ENCODE measurements around the gene TMEM35B.
A peak's percentile ranks its signal among the peaks of the same experiment; 100 is the strongest.
"Not testable (repeated sequence)": the region's sequence is repeated elsewhere in the genome, so short reads cannot be mapped to it uniquely, and the experiment has no call there.

Gene TMEM35B

GRCh38 chr1:34984793-34985608 is at the start of gene TMEM35B:
TSS of gene TMEM35B (minus strand) at chr1:34985347. CDS start at chr1:34985305, 42 bp downstream.
- peak; percentile 84 for DNase-seq (ENCODE audit: low spot score)

- no peak for DNase-seq (ENCODE audit: low spot score)
Measured at GRCh38 chr1:35033346-35033745, 48.2 kb upstream of the TMEM35B start.

- no peak for DNase-seq (ENCODE audit: low spot score)
Measured at GRCh38 chr1:35032384-35032739, 47.2 kb upstream of the TMEM35B start.

- no peak for DNase-seq (ENCODE audit: low spot score)
Measured at GRCh38 chr1:35030756-35031446, 45.8 kb upstream of the TMEM35B start.

- DNase-seq (ENCODE audit: low spot score), result no peak
Measured at GRCh38 chr1:35030338-35030737, 45.2 kb upstream of the TMEM35B start.

- DNase-seq (ENCODE audit: low spot score), result no peak
Measured at GRCh38 chr1:35029761-35030160, 44.6 kb upstream of the TMEM35B start.

GRCh38 chr1:35016406-35016805 is 31.3 kb upstream of the TMEM35B start:
- no peak for DNase-seq (ENCODE audit: low spot score)

GRCh38 chr1:35014486-35014885 is 29.3 kb upstream of the TMEM35B start:
- no peak for DNase-seq (ENCODE audit: low spot score)

- DNase-seq (ENCODE audit: low spot score), result no peak
Measured at GRCh38 chr1:35005711-35006110, 20.6 kb upstream of the TMEM35B start.

GRCh38 chr1:35001743-35002142 is 16.6 kb upstream of the TMEM35B start:
- DNase-seq (ENCODE audit: low spot score), result no peak

- no peak for DNase-seq (ENCODE audit: low spot score)
Measured at GRCh38 chr1:34994878-34995277, 9.7 kb upstream of the TMEM35B start.

GRCh38 chr1:34988581-34988980 is 3.4 kb upstream of the TMEM35B start:
- no peak for DNase-seq (ENCODE audit: low spot score)

GRCh38 chr1:34988147-34988546 is 3.0 kb upstream of the TMEM35B start:
- no peak for DNase-seq (ENCODE audit: low spot score)

GRCh38 chr1:34987018-34987417 is 1.9 kb upstream of the TMEM35B start:
- no peak for DNase-seq (ENCODE audit: low spot score)

GRCh38 chr1:34985609-34985904 is 410 bp upstream of the TMEM35B start:
- DNase-seq (ENCODE audit: low spot score), result not testable (repeated sequence)

GRCh38 chr1:34984435-34984792 is 733 bp downstream of the TMEM35B start:
- DNase-seq (ENCODE audit: low spot score), result no peak

- DNase-seq (ENCODE audit: low spot score), result no peak
Measured at GRCh38 chr1:34983700-34984355, 1.3 kb downstream of the TMEM35B start.

GRCh38 chr1:34982820-34983376 is 2.2 kb downstream of the TMEM35B start:
- no peak for DNase-seq (ENCODE audit: low spot score)

GRCh38 chr1:34980715-34981114 is 4.4 kb downstream of the TMEM35B start:
- no peak for DNase-seq (ENCODE audit: low spot score)

GRCh38 chr1:34978921-34979320 is 6.2 kb downstream of the TMEM35B start:
- DNase-seq (ENCODE audit: low spot score), result no peak

GRCh38 chr1:34977858-34978257 is 7.3 kb downstream of the TMEM35B start:
- DNase-seq (ENCODE audit: low spot score), result no peak

- no peak for DNase-seq (ENCODE audit: low spot score)
Measured at GRCh38 chr1:34977210-34977471, 8.0 kb downstream of the TMEM35B start.
